HG03354 (cell line): Measurements from ENCODE around the gene MCOLN3.

Source experiments
- ATAC-seq: cut with Tn5 transposase; IDR thresholded peaks from one replicate; pipeline ENCODE4 v1.9.1; 2021; ENCODE audit warnings: mild to moderate bottlenecking; ENCODE audit not compliant: unreplicated experiment, poor library complexity, severe bottlenecking

Gene MCOLN3

GRCh38 chr1:85048296-85049064, at the start of gene MCOLN3:
Gene MCOLN3, minus strand, starts transcription at chr1:85048500. Its CDS starts 3,140 bp downstream, at chr1:85045360.
- ATAC-seq: peak; percentile 72

- ATAC-seq: no peak
These were observed 45.3 kb upstream of the MCOLN3 start for GRCh38 chr1:85093644-85094043.

- no peak for ATAC-seq
These were observed 43.5 kb upstream of the MCOLN3 start for GRCh38 chr1:85091671-85092280.

- no peak for ATAC-seq
These were observed 41.9 kb upstream of the MCOLN3 start for GRCh38 chr1:85090225-85090624.

- no peak for ATAC-seq
These were observed 40.9 kb upstream of the MCOLN3 start for GRCh38 chr1:85089203-85089602.

GRCh38 chr1:85088408-85088784, 40.1 kb upstream of the MCOLN3 start:
- ATAC-seq: no peak

GRCh38 chr1:85087659-85088407, 39.5 kb upstream of the MCOLN3 start:
- ATAC-seq: no peak

GRCh38 chr1:85085417-85085816, 37.1 kb upstream of the MCOLN3 start:
- ATAC-seq: peak; percentile 71

GRCh38 chr1:85078903-85079302, 30.6 kb upstream of the MCOLN3 start:
- no peak for ATAC-seq

- no peak for ATAC-seq
These were observed 26.2 kb upstream of the MCOLN3 start for GRCh38 chr1:85074365-85074964.

- ATAC-seq: no peak
These were observed 22.7 kb upstream of the MCOLN3 start for GRCh38 chr1:85070972-85071492.

GRCh38 chr1:85068846-85069245, 20.5 kb upstream of the MCOLN3 start:
- no peak for ATAC-seq

GRCh38 chr1:85065550-85065949, 17.2 kb upstream of the MCOLN3 start:
- no peak for ATAC-seq

- ATAC-seq: peak; percentile 8
These were observed 14.2 kb upstream of the MCOLN3 start for GRCh38 chr1:85062425-85063026.

GRCh38 chr1:85061711-85062424, 13.6 kb upstream of the MCOLN3 start:
- peak; percentile 100 for ATAC-seq

- no peak for ATAC-seq
These were observed 11.7 kb upstream of the MCOLN3 start for GRCh38 chr1:85060038-85060437.

GRCh38 chr1:85059563-85059962, 11.3 kb upstream of the MCOLN3 start:
- no peak for ATAC-seq

GRCh38 chr1:85058786-85059185, 10.5 kb upstream of the MCOLN3 start:
- no peak for ATAC-seq

- ATAC-seq: no peak
These were observed 10.0 kb upstream of the MCOLN3 start for GRCh38 chr1:85058311-85058710.
